Coronary artery (tissue), 2 donors: ENCODE results near the gene CAST.

Source experiments
- DNase-seq: peaks from one replicate; pipeline ENCODE4 v3.0.0-alpha.2; 2017; ENCODE audit warnings: low spot score
- H3K27ac ChIP-seq, 2 donors: fragments of 200-600 bp; sonication (generic); one replicate each; pipeline ENCODE4 v1.5.1; 2016 to 2019
- H3K4me3 ChIP-seq: fragments of 200-600 bp; sonication (generic); 2 replicates; pipeline ENCODE4 v1.5.1; 2016; ENCODE audit warnings: mild to moderate bottlenecking, moderate library complexity
- CTCF ChIP-seq: fragments of 200-600 bp; sonication (generic); IDR thresholded peaks from one replicate; pipeline ENCODE4 v1.5.1; 2019; ENCODE audit warnings: antibody characterized with exemption

CAST gene

GRCh38 chr5:96783326-96783725, 121.2 kb downstream of the CAST start:
- Histone ChIP-seq H3K27ac (no peak overlapping the region), H3K4me3 (no peak overlapping the region)
- TF ChIP-seq CTCF, result no peak
- no peak for DNase-seq

GRCh38 chr5:96785326-96786109, 123.3 kb downstream of the CAST start:
- no peak for TF ChIP-seq CTCF
- no peak for DNase-seq
- no peak overlapping the region for H3K4me3 ChIP-seq
- H3K27ac ChIP-seq, result no peak overlapping the region

GRCh38 chr5:96788112-96788749, 126.1 kb downstream of the CAST start:
- Histone ChIP-seq H3K4me3 (no peak overlapping the region), H3K27ac (no peak overlapping the region)
- DNase-seq, result no peak
- TF ChIP-seq CTCF, result no peak

GRCh38 chr5:96789794-96790330, 127.7 kb downstream of the CAST start:
- TF ChIP-seq CTCF, result no peak
- Histone ChIP-seq H3K27ac (no peak overlapping the region), H3K4me3 (no peak overlapping the region)
- DNase-seq, result no peak

- TF ChIP-seq CTCF, result no peak
- H3K4me3 ChIP-seq, result no peak overlapping the region
- H3K27ac ChIP-seq, result no peak overlapping the region
- DNase-seq, result no peak
Observed at GRCh38 chr5:96790961-96791504, 128.9 kb downstream of the CAST start.

- no peak overlapping the region for H3K4me3 ChIP-seq
Observed at GRCh38 chr5:96794757-96795156, 132.6 kb downstream of the CAST start.

More at GRCh38 chr5:96794757-96795156, 132.6 kb downstream of the CAST start:
- no peak for DNase-seq
- TF ChIP-seq CTCF, result no peak
- H3K27ac ChIP-seq, result no peak overlapping the region
